ENCODE results near the gene HLA-DQB1.

GRCh38 chr6:32697031-32697430 lies 30.6 kb upstream of the HLA-DQB1 start:
- TF ChIP-seq CTCF (conservative IDR thresholded peaks at IDR 0.05) (no peak), ZFX (IDR thresholded peaks at IDR 0.05) (no peak)

Measured in C4-2B (cell line).